Activated CD4-positive, CD25-positive, alpha-beta regulatory T cell treated with anti-CD3 and anti-CD28 coated beads, Interleukin-2, amount 50 U/mL, for 72 hours (primary cell): ENCODE results near the gene ZNF185.
A peak's percentile ranks its signal among the peaks of the same experiment; 100 is the strongest.
"Not testable (repeated sequence)": the region's sequence is repeated elsewhere in the genome, so short reads cannot be mapped to it uniquely, and the experiment has no call there.

ENCODE experiments used
- DNase-seq: peaks from one replicate; pipeline ENCODE4 v3.0.0; 2021

The ZNF185 gene

DNA sequence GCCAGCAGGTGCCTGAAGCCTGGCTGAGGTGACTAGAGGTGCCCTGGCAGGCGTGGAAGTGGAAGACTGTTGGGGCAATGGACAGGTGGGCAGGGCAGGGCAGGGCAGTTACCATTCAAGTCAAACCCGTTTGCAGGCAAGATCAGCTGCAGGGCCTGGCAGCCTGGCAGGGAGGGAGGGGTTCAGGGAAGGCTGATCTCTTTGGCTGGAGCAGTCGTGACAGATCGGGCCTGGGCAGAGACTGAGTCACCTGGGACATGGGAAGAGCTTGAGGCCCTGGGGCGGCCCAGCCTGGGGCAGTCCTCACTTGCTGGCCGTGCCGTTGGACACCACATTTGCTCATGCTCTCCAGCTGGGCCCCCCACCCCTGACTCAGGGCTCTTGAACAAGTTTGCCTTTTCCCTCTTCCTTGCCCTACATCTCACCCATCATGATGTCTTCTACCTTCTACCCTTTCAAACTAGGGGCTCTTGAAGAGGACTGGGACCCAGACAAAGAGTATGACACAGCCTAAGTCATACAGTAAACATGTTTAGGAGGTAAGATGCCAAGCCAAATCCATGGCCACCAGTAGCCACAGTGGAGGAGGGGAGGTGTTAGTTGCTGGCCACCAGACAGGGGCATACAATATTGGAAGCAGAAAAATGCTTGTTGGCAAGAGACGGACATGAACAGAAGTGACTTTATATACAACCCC is 2.0 kb upstream of the ZNF185 start:
- no peak for DNase-seq

DNA sequence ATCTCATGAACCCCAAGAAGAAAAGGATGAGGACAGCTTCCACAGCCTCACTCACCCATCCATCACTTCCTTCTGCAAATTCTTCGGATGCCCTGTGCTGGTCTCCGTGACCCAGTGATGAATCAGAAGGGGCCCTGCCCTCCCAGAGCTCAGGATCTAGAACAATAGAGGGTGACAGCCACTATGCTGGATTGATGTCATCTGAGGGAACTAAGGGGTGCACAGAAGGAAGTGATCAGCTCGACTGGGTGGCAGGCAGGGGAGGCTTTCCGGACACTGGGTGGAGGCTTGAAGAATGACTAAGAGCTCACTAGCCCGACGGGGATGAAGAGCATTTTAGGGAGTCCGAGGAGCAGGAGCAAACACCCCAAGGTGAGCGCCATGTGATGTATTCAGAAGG is 1.4 kb upstream of the ZNF185 start:
- no peak for DNase-seq

DNA sequence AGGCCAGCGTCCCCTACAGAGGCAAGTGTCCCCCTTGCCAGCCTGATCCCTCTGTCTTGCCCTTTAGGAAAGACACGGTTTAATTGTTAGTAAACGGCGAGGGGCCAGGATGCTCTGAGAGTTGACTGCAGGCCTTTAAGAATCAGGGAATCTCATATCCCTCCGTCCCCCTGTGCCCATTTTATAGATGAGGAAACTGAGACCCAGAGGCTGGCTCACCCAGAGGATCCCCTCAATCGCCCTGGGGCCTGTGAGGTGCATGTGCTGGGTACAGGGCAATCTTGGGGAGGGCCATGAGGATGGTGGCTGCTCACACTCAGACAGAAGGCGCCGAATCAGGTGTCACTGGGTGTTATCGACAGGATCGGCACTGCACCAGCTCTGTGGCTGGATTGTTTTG is 575 bp downstream of the ZNF185 start:
- no peak for DNase-seq

DNA sequence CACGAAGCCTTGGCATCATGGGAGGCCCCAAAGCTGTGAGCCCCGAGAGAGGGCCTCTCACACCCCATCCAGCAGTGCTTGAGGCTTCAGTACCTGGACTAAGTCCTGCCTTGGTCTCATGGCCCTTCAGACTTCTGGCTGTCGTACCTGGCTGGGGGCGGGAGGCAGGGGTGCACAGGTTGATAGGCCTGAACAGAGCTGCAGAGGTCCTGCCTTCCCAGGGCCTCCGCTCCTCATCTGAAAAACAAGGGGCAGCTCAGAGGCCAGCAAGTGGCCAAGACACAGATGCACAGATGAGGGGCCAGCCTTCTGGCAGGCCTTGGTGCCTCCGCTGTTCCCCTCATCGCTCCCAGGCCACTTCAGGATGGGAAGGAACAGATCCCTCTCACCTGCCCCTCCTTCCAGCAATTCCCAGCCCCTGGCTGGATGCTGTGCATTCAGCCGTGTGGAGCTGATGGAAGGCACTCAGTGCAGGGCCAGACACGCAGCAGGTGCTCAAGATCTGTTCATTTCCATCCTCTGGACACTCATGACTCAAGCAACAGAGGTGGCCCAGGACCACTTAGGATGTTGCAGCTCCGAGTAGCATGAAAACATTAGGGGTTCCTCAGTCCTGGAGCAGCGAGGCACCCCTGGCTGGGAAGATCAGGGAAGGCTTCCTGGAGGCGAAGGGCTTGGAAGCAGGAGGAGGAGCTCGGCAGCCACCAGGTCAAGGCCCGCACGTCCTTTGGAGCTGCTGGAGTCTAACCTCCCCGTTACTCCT is 1.4 kb downstream of the ZNF185 start:
- no peak for DNase-seq

DNA sequence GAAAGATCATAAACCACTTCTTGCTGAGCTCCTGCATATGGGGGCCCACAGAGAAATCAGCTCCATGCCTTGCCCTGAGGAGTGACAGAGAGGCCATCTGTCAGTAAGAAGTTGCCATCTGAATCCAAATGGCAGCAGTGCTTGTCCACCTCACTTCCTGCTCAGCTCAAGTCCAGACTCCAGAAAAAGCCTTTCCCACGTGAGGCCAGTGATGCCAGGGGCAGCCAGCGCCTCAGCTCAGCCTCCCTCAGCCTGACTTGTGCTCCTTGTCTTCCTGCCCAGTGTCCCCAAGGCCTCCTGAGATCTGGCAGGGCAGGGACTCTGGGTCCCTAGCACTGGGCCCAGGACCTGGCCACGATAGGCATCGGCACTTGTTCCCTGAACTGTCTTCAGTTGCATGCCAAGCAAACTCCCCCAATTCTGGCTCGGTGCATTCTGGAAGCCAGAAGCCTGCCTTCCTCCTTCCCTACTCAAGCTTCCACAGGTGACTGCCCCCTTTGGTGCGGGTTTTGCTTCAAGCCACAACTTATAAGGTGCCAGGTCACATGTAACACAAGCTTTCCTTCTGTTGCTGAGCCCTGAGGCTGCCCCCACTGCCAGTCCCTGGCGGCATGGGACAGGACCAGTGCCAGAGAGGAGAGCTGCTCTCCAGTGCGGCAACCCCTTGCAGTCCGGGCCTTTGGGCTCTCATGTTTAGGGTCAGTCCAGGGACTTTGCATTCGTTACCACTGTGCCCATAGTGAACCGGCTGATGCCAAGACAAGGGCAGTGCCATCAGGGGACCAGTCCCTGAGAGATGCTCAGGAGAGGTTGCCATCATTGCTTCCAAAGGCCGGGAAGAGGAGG is 2.2 kb downstream of the ZNF185 start:
- no peak for DNase-seq

DNA sequence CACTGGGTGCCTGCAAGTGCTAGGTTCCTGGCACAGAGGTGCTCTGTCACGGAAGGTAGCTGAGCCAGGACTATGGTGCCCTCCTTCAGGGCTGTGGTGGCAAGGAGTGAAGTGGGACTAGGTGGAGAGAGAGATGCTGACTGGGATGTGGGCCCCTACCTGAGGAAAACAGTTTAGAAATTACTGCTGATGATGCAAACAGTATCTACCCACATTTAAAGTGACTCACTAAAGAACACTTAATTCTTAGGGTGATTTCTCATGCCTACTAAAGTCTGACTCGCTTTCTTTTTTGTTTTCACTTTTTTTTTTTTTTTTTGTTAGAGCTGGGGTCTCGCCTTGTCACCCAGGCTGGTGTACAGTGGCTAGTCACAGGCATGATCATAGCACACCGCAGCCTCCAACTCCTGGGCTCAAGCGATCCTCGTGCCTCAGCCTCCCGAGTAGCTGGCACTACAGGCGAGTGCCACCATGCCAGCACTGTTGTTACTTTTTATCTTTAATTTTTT is 3.1 kb downstream of the ZNF185 start:
- no peak for DNase-seq

DNA sequence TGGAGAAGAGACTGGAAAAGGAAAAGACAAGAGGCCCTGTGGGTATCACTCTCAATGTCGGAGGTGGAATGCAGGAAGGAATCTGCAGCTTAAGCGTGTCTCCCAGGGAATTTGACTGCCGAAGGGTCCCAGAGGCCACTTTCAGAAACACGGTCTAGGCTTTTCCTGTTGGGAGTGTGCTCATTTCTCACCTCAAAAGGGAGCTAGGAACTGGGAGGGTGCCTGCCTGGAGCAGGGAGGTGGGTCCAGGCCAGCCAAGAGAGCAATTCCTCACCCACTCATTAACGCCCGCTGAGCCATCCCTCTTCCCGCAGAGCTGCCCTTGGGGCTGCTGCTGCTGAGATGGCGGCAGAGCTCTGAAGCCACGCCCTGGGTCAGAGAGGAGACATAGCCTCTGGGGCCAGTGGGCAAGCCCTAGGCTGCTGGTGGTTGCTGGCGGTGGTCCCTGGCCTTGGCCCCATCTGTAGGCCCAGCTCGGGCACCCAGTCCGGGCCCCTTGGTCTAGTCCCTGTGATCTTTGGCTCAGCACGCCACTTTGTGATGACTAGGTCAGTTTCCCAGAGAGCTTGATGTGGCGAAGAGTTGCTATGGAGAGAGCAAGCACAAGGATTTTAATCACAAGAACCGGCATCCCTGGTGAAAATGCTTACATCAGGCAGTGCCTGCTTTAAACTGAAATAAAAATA is 4.1 kb downstream of the ZNF185 start:
- no peak for DNase-seq

DNA sequence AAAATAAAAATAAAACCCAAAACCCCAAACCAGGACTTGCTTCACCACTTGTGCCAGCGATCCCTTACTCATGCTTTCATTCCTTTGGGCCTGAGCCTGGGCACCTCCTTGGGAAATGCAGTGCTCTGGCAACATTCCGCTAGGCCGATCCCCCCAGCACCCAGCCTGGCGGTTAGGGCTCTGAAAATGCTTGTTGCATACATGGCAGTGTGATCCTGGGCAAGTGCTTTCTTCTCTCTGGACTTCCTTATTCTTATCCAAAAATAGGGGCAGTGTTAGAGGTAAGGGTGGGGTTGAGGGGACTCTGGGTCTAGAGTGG is 4.6 kb downstream of the ZNF185 start:
- no peak for DNase-seq

DNA sequence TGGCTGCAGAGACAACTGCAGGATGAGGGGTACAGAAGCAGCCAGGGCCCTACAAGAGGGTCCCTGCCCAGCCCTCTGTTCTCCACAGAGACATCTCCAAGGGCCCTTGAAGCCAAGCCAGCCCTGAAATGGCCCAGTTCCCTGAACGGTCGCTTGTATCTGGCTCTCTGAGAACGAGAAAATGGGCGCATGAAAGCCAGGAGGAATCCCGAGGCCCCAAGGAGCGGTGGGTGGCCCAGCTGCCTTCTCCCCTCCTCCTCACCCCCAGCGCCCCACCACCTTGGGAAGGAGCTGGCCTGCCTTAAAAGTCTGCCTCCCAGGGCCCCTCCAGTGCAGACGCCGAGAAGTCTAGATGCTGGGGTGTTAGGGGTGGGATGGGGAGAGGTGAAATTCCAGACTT is 5.7 kb downstream of the ZNF185 start:
- no peak for DNase-seq

DNA sequence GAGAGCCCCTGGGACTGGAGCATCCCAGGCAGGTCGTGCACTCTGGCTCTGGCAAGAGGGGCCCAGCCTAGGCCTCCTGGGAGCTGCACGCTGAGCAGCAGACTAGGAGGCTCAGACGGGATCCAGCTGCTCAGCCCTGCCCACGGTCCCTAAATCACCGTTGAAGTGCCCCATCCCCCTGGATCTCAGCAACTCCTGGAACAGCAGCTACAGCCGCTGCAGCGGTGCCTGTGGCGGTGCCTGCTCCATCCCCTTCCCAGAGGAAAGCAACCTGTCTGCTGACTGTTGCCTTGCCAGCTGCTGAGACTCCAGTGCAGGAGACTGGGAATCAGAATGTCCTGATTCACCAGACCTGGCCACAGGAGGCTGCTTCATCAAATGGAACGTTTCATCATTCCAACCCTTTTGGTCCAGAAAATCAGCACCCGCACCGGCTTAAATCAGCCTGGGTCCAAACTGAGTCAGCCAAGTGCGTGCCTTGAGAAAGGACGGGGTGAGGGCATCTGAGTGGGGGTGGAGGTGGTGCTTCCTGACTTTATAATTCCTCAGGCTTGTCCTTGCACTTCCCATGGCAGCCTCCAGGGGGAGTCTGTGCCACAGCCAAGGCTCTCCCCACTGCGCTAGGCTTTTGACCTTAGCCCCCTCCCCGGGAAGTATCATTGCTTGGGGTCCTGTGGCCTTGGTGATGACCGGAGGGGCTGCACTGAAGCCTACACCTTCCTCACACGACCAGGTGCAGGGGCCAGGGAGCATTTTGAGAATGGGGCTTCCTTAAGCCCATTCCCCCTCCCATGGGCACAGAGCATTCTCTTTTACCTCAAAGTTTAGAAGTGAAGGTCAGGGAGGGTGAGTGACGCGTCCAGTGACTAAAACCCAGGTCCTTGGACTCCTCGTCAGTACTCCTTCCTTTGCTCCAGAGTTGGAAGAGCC is 6.5 kb downstream of the ZNF185 start:
- DNase-seq: peak; percentile 46

DNA sequence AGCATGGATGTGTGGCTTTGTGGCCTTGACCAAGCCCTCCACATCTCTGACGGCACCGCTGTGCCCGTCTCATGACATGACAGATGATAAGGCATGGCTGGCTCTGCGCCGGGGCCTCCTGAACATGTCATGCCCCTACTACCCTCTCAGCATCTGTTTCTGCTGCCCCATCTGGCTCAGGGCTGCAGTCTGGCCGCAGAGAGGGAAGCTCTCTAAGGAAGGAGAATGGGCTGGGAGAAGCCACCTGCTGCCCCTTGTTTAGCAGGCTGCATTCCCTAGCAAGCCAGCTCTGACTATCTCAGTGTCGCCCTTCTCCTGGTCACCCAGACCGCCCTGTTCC is 7.2 kb downstream of the ZNF185 start:
- no peak for DNase-seq

DNA sequence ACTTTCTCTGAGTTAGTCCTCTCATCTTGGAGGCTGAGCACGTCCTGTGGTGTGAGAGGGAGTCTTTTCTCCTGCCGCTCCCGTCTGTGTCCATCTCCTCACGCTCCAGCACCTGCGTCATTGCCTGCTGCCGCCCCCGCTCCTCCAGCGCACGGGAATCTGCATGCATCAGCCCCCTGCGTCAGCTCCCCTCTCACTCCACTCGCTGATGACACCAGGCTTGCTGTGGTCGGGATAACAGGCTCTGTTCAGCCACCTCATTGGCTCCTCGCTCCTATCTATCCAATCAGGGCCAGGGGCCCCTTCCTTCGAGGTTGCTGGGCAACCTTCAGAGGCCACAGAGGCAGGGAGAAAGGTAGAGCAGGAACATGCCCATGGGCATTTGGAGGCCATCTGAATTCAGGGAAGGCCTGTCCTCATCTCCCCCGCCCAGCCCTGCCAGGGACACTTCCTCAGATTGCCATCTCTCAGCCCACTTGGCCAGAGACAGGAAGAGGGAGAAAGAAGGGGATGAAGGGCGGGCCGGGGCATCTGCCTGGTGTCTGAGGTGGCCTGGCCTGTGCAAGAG is 9.3 kb downstream of the ZNF185 start:
- no peak for DNase-seq

DNA sequence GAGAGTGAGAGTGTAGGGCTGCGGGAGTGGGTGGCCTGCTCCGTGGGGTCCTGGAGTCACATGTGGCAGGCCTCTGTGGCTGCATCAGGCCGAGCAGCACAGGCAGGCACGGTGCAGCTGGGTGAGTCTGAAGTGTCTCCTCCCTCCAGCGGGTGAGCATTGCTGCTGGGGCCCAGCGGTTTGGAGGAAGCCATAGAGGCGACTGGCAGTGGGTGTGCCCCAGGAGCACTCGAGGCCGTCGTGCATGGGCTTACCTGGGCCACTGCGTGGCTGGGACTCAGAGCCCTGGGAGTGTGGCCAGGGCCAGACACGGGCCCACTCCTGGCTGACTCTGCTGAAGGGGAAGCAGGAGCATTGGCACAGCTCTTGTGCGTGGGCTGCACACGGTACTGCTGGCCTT is 10.6 kb downstream of the ZNF185 start:
- DNase-seq: no peak

DNA sequence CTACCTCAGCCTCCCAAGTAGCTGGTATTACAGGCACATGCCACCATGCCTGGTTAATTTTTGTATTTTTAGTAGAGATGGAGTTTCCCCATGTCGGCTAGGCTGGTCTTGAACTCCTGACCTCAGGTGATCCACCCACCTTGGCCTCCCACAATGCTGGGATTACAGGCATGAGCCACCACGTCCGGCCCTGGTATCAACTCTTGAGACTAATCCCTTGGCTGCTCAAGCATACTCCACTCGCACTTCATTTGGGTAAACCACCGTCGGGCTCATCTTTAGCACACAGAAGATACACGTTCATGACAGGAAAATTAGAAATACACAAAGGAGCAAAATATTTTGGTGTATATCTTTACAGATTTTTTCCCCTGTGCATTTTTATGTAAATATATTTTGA is 12.2 kb downstream of the ZNF185 start:
- DNase-seq: not testable (repeated sequence)

DNA sequence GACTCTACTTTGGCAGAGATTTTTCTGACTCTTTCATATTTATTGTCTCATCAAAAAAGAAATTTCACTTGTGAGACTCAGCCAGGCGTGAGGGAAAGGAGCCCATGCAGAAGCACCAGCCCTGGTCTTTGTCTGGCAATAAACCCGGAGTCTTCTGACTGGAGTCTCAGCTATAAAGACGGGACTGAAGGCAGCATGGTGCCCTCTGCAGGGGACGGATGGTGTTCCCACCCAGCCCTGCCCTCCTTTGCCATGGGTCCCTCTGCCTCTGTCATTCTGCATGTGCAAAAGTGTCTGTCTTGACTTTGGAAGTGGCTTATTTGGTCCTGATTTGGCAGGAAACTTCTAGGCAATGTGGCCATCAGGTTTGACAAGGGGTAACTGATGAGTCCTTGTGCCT is 14.2 kb downstream of the ZNF185 start:
- DNase-seq: no peak

DNA sequence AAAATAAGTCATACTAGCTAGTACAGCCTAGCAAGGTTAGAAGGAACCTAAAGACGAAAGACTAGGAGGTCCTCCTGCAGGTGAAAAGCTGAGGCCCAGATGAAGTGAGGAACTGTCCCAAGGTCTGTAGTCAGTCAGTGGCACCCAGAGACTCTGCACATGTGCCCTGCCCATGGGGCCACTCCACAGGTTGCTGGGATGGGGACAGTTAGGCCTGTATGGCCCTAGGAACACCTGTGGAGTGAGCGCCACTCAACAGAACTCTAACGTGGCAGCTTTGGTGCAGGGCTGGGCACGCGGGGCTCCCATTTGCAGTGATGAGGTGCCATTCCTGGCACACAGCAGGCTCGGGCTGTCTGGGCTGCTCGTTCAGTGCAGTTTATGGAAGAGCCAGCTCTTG is 14.8 kb downstream of the ZNF185 start:
- no peak for DNase-seq

DNA sequence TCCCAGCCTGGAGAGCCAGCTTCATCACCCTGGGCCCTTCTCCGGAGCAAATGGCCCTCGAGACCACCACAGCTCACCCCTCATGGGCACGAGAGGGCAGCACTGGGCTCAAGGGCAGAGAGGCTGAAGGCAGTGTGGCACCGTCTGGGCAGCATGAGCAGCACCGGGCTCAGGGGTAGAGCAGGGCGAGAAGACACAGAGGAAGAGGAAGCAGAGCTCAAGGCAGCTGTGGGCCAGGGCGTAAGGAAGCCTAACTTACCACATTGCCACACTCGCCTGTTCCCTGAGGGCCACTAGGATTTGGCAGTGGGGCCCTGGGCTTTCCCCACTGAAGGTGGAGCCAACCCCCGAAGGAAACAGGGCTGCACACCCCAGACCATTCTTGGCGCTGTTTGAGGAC is 15.5 kb downstream of the ZNF185 start:
- DNase-seq: no peak

DNA sequence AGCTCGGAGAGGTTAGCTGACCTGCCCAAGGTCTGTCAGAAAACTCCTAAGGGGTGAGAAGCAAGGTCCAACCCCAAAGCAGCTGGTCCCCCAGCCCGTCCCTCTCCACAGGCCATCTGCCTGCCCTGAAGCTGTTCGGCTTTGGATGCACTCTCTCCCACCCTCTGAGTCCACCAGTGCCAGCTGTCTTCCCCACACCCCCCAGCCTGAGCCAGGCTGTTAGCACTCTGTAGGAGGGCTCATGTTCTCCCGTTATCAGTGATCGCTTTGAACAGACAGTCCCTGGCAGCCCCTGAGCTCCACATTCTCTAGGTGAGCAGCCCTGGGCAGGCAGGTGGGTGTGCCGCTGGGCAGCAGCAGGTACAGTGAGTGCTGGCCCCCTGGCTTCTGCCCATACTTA is 16.0 kb downstream of the ZNF185 start:
- no peak for DNase-seq

DNA sequence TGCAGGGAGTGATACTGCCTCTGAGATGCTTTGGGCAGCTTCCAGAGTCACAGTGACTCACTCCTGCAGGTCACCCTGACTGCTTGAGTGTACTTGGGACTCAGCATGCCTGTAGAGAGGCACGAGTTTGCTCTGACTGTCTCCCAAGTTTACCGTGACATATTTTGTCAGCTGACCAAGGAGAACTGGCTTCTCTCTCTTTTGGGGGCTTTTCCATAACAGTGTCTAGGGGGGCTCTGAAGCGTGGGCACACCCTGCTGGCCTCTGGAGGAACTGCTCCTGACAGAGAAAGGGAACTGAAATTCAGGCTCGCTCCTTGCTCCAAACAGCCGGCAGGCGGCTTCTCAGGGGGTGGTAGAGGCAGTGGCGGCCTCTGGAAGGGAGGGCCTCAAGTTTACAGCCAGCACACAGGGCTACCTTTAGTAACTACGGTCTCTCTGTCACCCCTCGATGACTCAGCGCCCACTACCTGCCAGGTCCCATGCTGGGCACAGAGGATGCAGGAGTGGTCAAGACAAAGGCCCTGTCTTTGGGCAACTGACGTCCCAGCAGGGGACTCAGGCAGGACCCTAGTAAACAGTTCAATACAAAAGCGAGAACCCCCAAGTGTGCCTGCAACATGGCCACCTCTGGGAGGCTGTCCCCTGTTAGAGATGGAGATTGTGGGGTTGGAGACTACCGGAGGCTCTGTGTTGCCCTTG is 17.8 kb downstream of the ZNF185 start:
- no peak for DNase-seq

DNA sequence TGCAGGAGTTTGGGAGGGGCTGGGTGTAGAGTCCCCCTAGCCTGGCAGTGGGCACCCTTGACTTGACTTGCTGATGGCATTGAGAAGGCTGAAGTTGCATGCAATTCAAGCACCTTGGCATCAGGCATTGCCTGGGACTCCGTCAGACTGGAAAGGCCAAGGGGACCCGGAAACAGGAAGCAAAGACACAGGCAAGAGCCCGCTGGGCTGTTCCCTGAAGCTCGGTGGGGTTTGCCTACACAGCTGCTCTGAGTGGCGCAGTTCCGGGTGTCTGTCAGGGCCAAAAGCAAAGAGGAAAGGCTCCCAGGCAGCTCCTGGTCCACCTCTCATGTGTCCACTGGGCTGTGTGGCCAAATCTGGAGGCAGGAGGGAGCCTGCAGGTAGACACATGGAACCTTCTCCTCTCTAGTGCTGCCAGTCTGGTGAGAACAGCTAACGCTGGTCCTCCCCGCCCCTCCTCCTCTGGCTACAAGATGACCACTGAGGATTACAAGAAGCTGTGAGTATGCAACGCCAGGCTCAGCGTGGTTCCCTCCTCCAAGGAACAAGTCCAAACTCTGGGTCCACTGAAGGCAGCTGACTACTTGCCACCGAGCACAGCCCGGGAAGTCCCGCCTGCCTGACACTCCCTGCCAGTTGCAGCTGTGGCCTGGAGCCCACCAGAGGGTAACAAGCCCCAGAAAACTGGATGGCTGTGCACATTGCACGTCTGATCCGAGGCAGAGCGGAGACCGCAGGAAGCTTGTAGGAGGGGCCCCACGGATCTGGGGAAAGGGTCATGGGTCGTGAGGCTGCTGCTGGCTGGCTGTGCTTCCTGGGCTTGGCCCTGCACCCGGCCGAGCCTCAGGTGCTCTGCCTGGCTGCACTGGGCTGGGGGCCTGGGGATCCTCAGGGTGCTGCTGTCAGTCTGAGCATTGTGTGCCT is 20.1 kb downstream of the ZNF185 start:
- no peak for DNase-seq
